ENCODE results near the gene HOTAIR. TPM values are rescaled to one million over a fixed set of nuclear protein-coding genes. Genes with fewer than 3 reads are reported as not detected.

Gene HOTAIR
- total RNA-seq, 3 donors from 2014 or later (not counting 1 experiment from before 2014, with no cell fraction given), result not detected

GRCh38 chr12:53944907-53945847 lies 29.6 kb downstream of the HOTAIR start:
- DNase-seq, result no peak
- H3K36me3 Mint-ChIP-seq, result no peaks in the 10 kb centered on the region
- intact Hi-C loops (cut with micrococcal nuclease), result no loop called here
- no peak for TF ChIP-seq CTCF (IDR thresholded peaks at IDR 0.05)
- Histone ChIP-seq H3K4me1 (ENCODE audit: control insufficient read depth, insufficient read depth, low read length) (no peaks in the 10 kb centered on the region), H3K27me3 (ENCODE audit: control insufficient read depth, insufficient read depth, low read length) (peaks cover 73% of the 10 kb centered on the region), H3K9me3 (ENCODE audit: control insufficient read depth, insufficient read depth, low read length) (no peaks in the 10 kb centered on the region), H3K4me3 (ENCODE audit: low read length) (no peak overlapping the region), H3K36me3 (ENCODE audit: control insufficient read depth, insufficient read depth, low read length) (no peaks in the 10 kb centered on the region), H3K27ac (ENCODE audit: low read length) (no peak overlapping the region)
- peaks cover 81 to 89% of the 10 kb centered on the region in 2 donors for H3K27me3 Mint-ChIP-seq (ENCODE audit: low read depth in 2 of 2)
- no peaks in the 10 kb centered on the region for H3K9me3 Mint-ChIP-seq
- no peak overlapping the region for H3K27ac Mint-ChIP-seq
- WGBS (ENCODE audit: insufficient coverage), result 13% methylated on average over 47 of the region's 51 CpGs
- H3K4me3 Mint-ChIP-seq, result no peak overlapping the region
- ATAC-seq, result no peak
- peaks cover 0 to under 1% of the 10 kb centered on the region in 2 donors for H3K4me1 Mint-ChIP-seq

GRCh38 chr12:53944209-53944608 lies 30.5 kb downstream of the HOTAIR start:
- Histone ChIP-seq H3K27me3 (ENCODE audit: control insufficient read depth, insufficient read depth, low read length) (peaks cover 72% of the 10 kb centered on the region), H3K36me3 (ENCODE audit: control insufficient read depth, insufficient read depth, low read length) (no peaks in the 10 kb centered on the region), H3K4me1 (ENCODE audit: control insufficient read depth, insufficient read depth, low read length) (no peaks in the 10 kb centered on the region), H3K4me3 (ENCODE audit: low read length) (no peak overlapping the region), H3K27ac (ENCODE audit: low read length) (no peak overlapping the region), H3K9me3 (ENCODE audit: control insufficient read depth, insufficient read depth, low read length) (no peaks in the 10 kb centered on the region)
- no peak for DNase-seq
- intact Hi-C loops (cut with micrococcal nuclease), result no loop called here
- Mint-ChIP-seq H3K4me1 (peaks cover 0 to 5% of the 10 kb centered on the region in 2 donors), H3K9me3 (no peaks in the 10 kb centered on the region), H3K4me3 (no peak overlapping the region), H3K36me3 (no peaks in the 10 kb centered on the region), H3K27ac (no peak overlapping the region), H3K27me3 (ENCODE audit: low read depth in 2 of 2) (peaks cover 78 to 90% of the 10 kb centered on the region in 2 donors)
- no peak for TF ChIP-seq CTCF (IDR thresholded peaks at IDR 0.05)
- WGBS (ENCODE audit: insufficient coverage), result 13% methylated on average over 4 of the region's 4 CpGs
- no peak for ATAC-seq

GRCh38 chr12:53942467-53942997 lies 32.2 kb downstream of the HOTAIR start:
- WGBS (ENCODE audit: insufficient coverage), result 40% methylated on average over 1 of the region's 2 CpGs
- TF ChIP-seq CTCF (IDR thresholded peaks at IDR 0.05), result no peak
- Mint-ChIP-seq H3K4me1 (peaks cover 4 to 5% of the 10 kb centered on the region in 2 donors), H3K4me3 (no peak overlapping the region), H3K27ac (no peak overlapping the region), H3K36me3 (no peaks in the 10 kb centered on the region), H3K9me3 (no peaks in the 10 kb centered on the region), H3K27me3 (ENCODE audit: low read depth in 2 of 2) (peaks cover 76 to 80% of the 10 kb centered on the region in 2 donors)
- Histone ChIP-seq H3K4me1 (ENCODE audit: control insufficient read depth, insufficient read depth, low read length) (peaks cover 8% of the 10 kb centered on the region), H3K27me3 (ENCODE audit: control insufficient read depth, insufficient read depth, low read length) (peaks cover 78% of the 10 kb centered on the region), H3K27ac (ENCODE audit: low read length) (no peak overlapping the region), H3K4me3 (ENCODE audit: low read length) (no peak overlapping the region), H3K9me3 (ENCODE audit: control insufficient read depth, insufficient read depth, low read length) (no peaks in the 10 kb centered on the region), H3K36me3 (ENCODE audit: control insufficient read depth, insufficient read depth, low read length) (no peaks in the 10 kb centered on the region)
- intact Hi-C loops (cut with micrococcal nuclease), result no loop called here
- no peak for DNase-seq
- ATAC-seq, result no peak

Data from natural killer cell (primary cell).